Gastrocnemius medialis (tissue), 4 donors: ENCODE data around the gene ALX4. TPM values are rescaled to one million over a fixed set of nuclear protein-coding genes. Genes with fewer than 3 reads are reported as not detected.

Source experiments
- ATAC-seq, 2 donors: fragments of 150-250 bp; one replicate each; pipeline ENCODE4 v1.9.1; 2016
- DNase-seq, 2 donors: peaks; one replicate each; pipeline ENCODE4 v3.0.0-alpha.2; 2019
- H3K27ac ChIP-seq, 4 donors: fragments of 200-600 bp; sonication (generic); 1 replicate in 1 of 4; 2 replicates in 3 of 4; pipeline ENCODE4 v1.5.1; 2016 to 2018; ENCODE audit warnings: mild to moderate bottlenecking in 2 of 4, moderate library complexity in 1 of 4
- H3K27me3 ChIP-seq, 3 donors: fragments of 200-600 bp; sonication (generic) in 2 of 3; 1 replicate in 1 of 3; 2 replicates in 2 of 3; pipeline versions ENCODE4 v1.5.1 to v1.6.0; 2016 to 2019; ENCODE audit warnings: mild to moderate bottlenecking in 1 of 3, moderate library complexity in 1 of 3
- H3K36me3 ChIP-seq, 2 donors: fragments of 200-600 bp; sonication (generic) in 1 of 2; one replicate each; pipeline ENCODE4 v1.5.1; 2017 to 2018
- H3K4me1 ChIP-seq, 2 donors: fragments of 200-600 bp; sonication (generic) in 1 of 2; one replicate each; pipeline ENCODE4 v1.5.1; 2016 to 2017; ENCODE audit warnings: mild to moderate bottlenecking in 2 of 2
- H3K4me3 ChIP-seq, 4 donors: fragments of 200-600 bp; sonication (generic) in 3 of 4; 1 replicate in 1 of 4; 2 replicates in 3 of 4; pipeline ENCODE4 v1.5.1; 2016 to 2019; ENCODE audit warnings: mild to moderate bottlenecking in 2 of 4
- H3K9me3 ChIP-seq, 3 donors: fragments of 200-600 bp; sonication (generic) in 2 of 3; 1 replicate in 1 of 3; 2 replicates in 2 of 3; pipeline ENCODE4 v1.5.1; 2016 to 2019
- POLR2A ChIP-seq, 2 donors: fragments of 450-650 bp; IDR thresholded peaks; one replicate each; pipeline ENCODE4 v1.6.1; 2017; ENCODE audit warnings: antibody characterized with exemption in 2 of 2, mild to moderate bottlenecking in 2 of 2, moderate library complexity in 2 of 2
- in situ Hi-C, 4 donors: fragments of 200-750 bp; cut with MboI; loops; one replicate each; pipeline versions ENCODE4 v1.15.0 to v1.8.0; 2017; ENCODE audit warnings: low sequenced_read_pairs in 4 of 4
- intact Hi-C: fragments of 100-400 bp; cut with DNase I; formaldehyde crosslinking; loops from one replicate; pipeline ENCODE4 v1.15.1; 2023; ENCODE audit warnings: low total_unique reads
- total RNA-seq, 4 donors: library from RNA; depleted of rRNA; stranded (reverse); fragments of >200 nt; gene quantifications; one replicate each; pipeline versions ENCODE4 v1.1.0 to v1.2.3, GENCODE V29; 2016
- TF ChIP-seq, protein P1 (sequence below), 5 experiments: fragments of 450-650 bp in 3 of 5; fragments of 200-600 bp in 2 of 5; sonication (generic) in 2 of 5; IDR thresholded peaks in 4 of 5; conservative IDR thresholded peaks in 1 of 5; 1 replicate in 4 of 5; 2 replicates in 1 of 5; pipeline ENCODE4 v1.5.1; 2016 to 2019; ENCODE audit warnings: antibody characterized with exemption in 5 of 5, mild to moderate bottlenecking in 3 of 5, moderate library complexity in 3 of 5

The ALX4 gene
- total RNA-seq, 4 donors from 2014 or later: 0.07 to 0.12 TPM; not detected in 2

DNA sequence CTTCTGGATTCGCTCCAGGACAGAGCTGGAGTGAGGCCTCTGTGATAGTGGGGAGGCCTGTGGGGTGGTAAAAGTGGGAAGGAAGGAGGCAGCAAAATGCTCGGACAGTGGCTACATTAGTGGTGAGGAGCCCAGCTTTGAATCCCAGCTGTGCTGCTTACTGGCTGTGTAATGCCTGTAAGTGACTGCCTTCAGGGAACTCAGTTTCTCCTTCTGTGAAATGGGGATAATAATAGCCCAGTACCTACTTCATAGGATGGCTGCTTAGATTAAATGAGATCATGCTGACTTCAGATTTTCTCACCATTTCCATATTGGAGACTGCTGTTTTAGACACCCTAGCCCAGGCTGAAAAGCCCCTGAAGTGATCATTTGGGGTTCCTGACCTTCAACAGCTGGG, 8.4 kb upstream of the ALX4 start:
- H3K4me3 ChIP-seq: no peak overlapping the region
- intact Hi-C loops (no loop called here), in situ Hi-C loops (no loop called here)

DNA sequence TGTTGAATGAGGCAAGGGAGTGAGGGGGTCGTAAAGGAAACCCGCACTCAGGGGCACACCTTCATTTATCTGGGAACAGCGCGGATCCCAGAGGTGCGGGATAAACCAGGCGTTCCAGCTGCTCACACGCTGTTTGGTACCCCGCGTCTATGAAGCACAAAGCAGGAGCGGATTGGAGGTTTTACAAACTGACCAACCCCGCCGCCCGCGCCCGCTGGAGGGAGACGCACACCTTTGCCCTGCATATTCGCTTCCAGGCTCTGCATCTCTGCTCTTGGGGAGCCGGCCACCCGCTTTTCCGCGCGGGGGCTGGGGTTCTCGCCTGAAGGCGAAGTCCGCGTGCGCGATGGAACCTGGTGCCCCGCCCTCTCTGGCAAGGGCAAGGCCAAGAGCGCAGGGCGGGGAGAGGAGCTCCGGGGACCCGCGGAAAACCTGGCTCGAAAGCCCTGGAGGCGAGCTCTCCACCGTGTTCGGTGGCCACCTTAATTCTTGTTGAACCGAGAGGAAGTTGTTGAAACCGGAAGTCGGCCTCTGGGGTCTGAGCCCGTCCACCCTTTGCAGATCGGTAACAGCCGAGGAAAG, 6.8 kb upstream of the ALX4 start:
- H3K27ac ChIP-seq: no peak overlapping the region
- no peaks in the 10 kb centered on the region for H3K9me3 ChIP-seq
- no peak for TF ChIP-seq POLR2A (IDR thresholded peaks at IDR 0.05)
- TF ChIP-seq, protein P1, sequence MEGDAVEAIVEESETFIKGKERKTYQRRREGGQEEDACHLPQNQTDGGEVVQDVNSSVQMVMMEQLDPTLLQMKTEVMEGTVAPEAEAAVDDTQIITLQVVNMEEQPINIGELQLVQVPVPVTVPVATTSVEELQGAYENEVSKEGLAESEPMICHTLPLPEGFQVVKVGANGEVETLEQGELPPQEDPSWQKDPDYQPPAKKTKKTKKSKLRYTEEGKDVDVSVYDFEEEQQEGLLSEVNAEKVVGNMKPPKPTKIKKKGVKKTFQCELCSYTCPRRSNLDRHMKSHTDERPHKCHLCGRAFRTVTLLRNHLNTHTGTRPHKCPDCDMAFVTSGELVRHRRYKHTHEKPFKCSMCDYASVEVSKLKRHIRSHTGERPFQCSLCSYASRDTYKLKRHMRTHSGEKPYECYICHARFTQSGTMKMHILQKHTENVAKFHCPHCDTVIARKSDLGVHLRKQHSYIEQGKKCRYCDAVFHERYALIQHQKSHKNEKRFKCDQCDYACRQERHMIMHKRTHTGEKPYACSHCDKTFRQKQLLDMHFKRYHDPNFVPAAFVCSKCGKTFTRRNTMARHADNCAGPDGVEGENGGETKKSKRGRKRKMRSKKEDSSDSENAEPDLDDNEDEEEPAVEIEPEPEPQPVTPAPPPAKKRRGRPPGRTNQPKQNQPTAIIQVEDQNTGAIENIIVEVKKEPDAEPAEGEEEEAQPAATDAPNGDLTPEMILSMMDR (IDR thresholded peaks at IDR 0.05 in 4 of 5, conservative IDR thresholded peaks at IDR 0.05 in 1 of 5): no peak
- peak overlapping the region; percentile 36 to 55 (median 45) for H3K4me3 ChIP-seq
- peaks cover 6 to 17% of the 10 kb centered on the region in 2 donors for H3K4me1 ChIP-seq
- intact Hi-C loops: no loop called here
- H3K36me3 ChIP-seq: no peaks in the 10 kb centered on the region
- in situ Hi-C loops: no loop called here
- peak in 1 of 2 donors; percentile 31 for ATAC-seq
- no peak for DNase-seq
- peaks cover 98 to 99% (median 99%) of the 10 kb centered on the region in 3 donors for H3K27me3 ChIP-seq

More for the DNA sequence above, 8.4 kb upstream of the ALX4 start:
- Histone ChIP-seq H3K9me3 (no peaks in the 10 kb centered on the region), H3K27me3 (peaks cover 98 to 99% (median 99%) of the 10 kb centered on the region in 3 donors), H3K4me1 (peaks cover 6 to 17% of the 10 kb centered on the region in 2 donors), H3K27ac (no peak overlapping the region), H3K36me3 (no peaks in the 10 kb centered on the region)
- ATAC-seq (no peak), DNase-seq (no peak)
- TF ChIP-seq, protein P1 (IDR thresholded peaks at IDR 0.05 in 4 of 5, conservative IDR thresholded peaks at IDR 0.05 in 1 of 5): no peak
- TF ChIP-seq POLR2A (IDR thresholded peaks at IDR 0.05): no peak

DNA sequence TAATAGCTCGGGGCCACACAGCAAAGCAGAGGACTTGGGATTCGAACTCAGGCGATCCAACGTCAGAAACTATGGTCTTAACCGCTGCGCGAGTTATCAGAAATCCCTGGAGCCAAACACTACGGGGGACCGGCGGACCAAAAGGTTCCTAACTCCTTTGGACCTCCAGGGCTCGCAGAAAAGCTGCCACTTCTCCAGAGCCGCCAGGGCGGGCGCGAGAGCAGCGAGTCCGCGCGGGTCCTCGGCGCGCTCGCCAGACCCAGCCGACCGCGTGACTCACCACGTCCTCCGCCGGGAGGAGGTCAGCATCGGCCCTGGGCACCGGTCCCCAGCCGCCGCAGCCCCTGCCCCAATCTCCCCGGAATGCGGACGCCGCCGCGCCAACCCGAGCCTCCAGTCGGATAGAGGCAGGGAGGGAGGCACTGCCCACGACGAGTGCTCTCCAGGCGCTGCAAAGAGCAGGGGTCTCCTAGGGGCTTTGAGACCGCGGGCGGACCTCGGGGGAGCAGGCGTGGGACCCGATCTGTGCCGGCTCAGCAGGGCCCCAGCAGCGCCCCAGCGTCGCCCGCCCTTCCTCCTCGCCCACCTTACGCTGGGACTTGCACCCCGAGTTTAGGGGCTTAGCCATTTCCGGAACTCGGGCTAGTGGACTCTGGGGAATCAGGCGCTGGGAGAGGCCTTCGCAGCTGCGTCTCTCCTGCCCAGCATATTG, 6.2 kb upstream of the ALX4 start:
- no peak for DNase-seq
- in situ Hi-C loops: no loop called here

DNA sequence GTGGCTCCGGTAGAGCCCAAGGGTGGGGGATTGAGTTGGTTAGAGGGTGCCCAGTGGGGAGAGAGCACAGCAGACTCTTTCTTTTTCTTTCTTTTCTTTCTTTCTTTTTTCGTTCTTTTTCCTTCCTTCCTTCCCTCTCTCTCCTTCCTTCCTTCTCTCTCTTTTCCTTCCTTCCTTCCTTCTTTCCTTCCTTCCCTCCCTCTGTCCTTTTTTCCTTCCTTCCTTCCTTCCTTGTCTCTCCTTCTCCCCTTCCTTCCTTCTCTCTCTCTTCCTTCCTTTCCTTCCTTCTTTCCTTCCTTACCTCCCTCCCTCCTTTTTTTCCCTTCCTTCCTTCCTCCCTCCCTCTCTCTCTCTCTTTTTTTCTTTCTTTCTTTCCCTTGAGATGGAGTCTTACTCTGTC, 4.8 kb upstream of the ALX4 start:
- intact Hi-C loops: no loop called here
- no peaks in the 10 kb centered on the region for H3K9me3 ChIP-seq
- DNase-seq: no peak
- H3K36me3 ChIP-seq: no peaks in the 10 kb centered on the region
- no peak overlapping the region for H3K4me3 ChIP-seq
- TF ChIP-seq, protein P1 (IDR thresholded peaks at IDR 0.05 in 4 of 5, conservative IDR thresholded peaks at IDR 0.05 in 1 of 5): no peak
- TF ChIP-seq POLR2A (IDR thresholded peaks at IDR 0.05): no peak
- in situ Hi-C loops: no loop called here
- peaks cover 96 to 99% (median 98%) of the 10 kb centered on the region in 3 donors for H3K27me3 ChIP-seq
- H3K4me1 ChIP-seq: peaks cover 12 to 31% of the 10 kb centered on the region in 2 donors
- no peak overlapping the region for H3K27ac ChIP-seq
- ATAC-seq: no peak

More for the DNA sequence above, 6.2 kb upstream of the ALX4 start:
- no peaks in the 10 kb centered on the region for H3K9me3 ChIP-seq
- intact Hi-C loops: no loop called here
- TF ChIP-seq, protein P1 (IDR thresholded peaks at IDR 0.05 in 4 of 5, conservative IDR thresholded peaks at IDR 0.05 in 1 of 5): no peak
- no peak for TF ChIP-seq POLR2A (IDR thresholded peaks at IDR 0.05)
- peaks cover 6 to 18% of the 10 kb centered on the region in 2 donors for H3K4me1 ChIP-seq
- H3K27ac ChIP-seq: no peak overlapping the region
- no peaks in the 10 kb centered on the region for H3K36me3 ChIP-seq
- peak overlapping the region; percentile 36 to 55 (median 45) for H3K4me3 ChIP-seq
- ATAC-seq: peak in 1 of 2 donors; percentile 27
- H3K27me3 ChIP-seq: peaks cover 97 to 99% (median 98%) of the 10 kb centered on the region in 3 donors
